HepG2 (cell line): ENCODE data around the gene SPTBN5. TPM values are rescaled to one million over a fixed set of nuclear protein-coding genes. Genes with fewer than 3 reads are reported as not detected.

ENCODE experiments used
- ATAC-seq: fragments of 200-7000 bp; cut with Tn5 transposase; 3 replicates; pipeline ENCODE4 v1.9.1; 2020; ENCODE audit warnings: mild to moderate bottlenecking, moderate library complexity
- BruUV-seq: library from RNA; stranded (reverse); fragments of 400-500 nt; replicated peaks from 2 replicates; lab custom pipeline; 2021; lab: Mats Ljungman, UMichigan
- CTCF ChIA-PET: fragments of 300-600 bp; formaldehyde crosslinking; extraction: SDS; loops from one replicate; lab custom pipeline; 2021; ENCODE audit warnings: low total read pairs, inconsistent platforms, low intra/inter-chr PET ratio; lab: Yijun Ruan, JAX
- POLR2A ChIA-PET: fragments of 350-600 bp; sonication (Branson Sonifier 250); formaldehyde crosslinking; loops from one replicate; lab custom pipeline; 2020; ENCODE audit warnings: antibody characterized with exemption, inconsistent platforms; lab: Yijun Ruan, JAX
- DNase-seq: peaks from one replicate; pipeline ENCODE4 v3.0.0-alpha.2; 2015; ENCODE audit warnings: low spot score
- FAIRE-seq: peaks from 3 replicates; lab custom pipeline; 2011; peaks lifted over from hg19 to GRCh38; lab: Jason Lieb, UNC
- H2AFZ ChIP-seq: one replicate; pipeline ENCODE4 v1.6.1; 2011; ENCODE audit warnings: low read length, inconsistent platforms
- H3K27ac ChIP-seq: fragments of 300-600 bp; 3 replicates; pipeline ENCODE4 v1.8.0; 2011; ENCODE audit warnings: mixed run types, mild to moderate bottlenecking, mixed read lengths, low read length, inconsistent platforms; ENCODE audit not compliant: insufficient read depth; ENCODE audit errors: extremely low read length
- H3K27me3 ChIP-seq, 2 experiments: fragments of 200-600 bp in 1 of 2; 2 replicates in 1 of 2; 3 replicates in 1 of 2; pipeline versions ENCODE4 v1.6.0 to v1.8.0; 2011; ENCODE audit warnings: low read length in 2 of 2, mild to moderate bottlenecking in 2 of 2, moderate library complexity in 2 of 2, inconsistent platforms in 1 of 2; ENCODE audit not compliant: insufficient read depth in 2 of 2, control insufficient read depth in 1 of 2
- H3K36me3 ChIP-seq, 2 experiments: fragments of 200-600 bp in 1 of 2; replicated peaks in 1 of 2; 2 replicates in 1 of 2; 3 replicates in 1 of 2; pipeline versions ENCODE4 v1.5.1 to v1.8.0; 2011; ENCODE audit warnings: low read length in 2 of 2, inconsistent platforms in 1 of 2; ENCODE audit not compliant: insufficient read depth in 2 of 2, control insufficient read depth in 1 of 2
- H3K4me1 ChIP-seq: 2 replicates; pipeline ENCODE4 v1.5.1; 2012; ENCODE audit warnings: low read length, inconsistent platforms; ENCODE audit not compliant: insufficient read depth
- H3K4me2 ChIP-seq: 2 replicates; pipeline ENCODE4 v1.6.0; 2011; ENCODE audit warnings: low read depth, low read length, inconsistent platforms
- H3K4me3 ChIP-seq, 3 experiments: fragments of 200-600 bp in 1 of 3; sonication (generic), shearing (Covaris generic) in 1 of 3; replicated peaks in 1 of 3; 2 replicates each; pipeline ENCODE4 v1.5.1; 2011 to 2016; ENCODE audit warnings: low read length in 3 of 3, inconsistent platforms in 2 of 3, low read depth in 2 of 3, mild to moderate bottlenecking in 2 of 3, control low read depth in 1 of 3, mixed read lengths in 1 of 3; ENCODE audit not compliant: insufficient read depth in 1 of 3
- H3K79me2 ChIP-seq: one replicate; pipeline ENCODE4 v1.6.1; 2011; ENCODE audit warnings: low read length, inconsistent platforms; ENCODE audit not compliant: insufficient read depth
- H3K9ac ChIP-seq: 2 replicates; pipeline ENCODE4 v1.6.0; 2011; ENCODE audit warnings: mild to moderate bottlenecking, low read depth, low read length, inconsistent platforms; ENCODE audit not compliant: insufficient read depth
- H3K9me3 ChIP-seq: 2 replicates; pipeline ENCODE4 v1.5.1; 2012; ENCODE audit warnings: mild to moderate bottlenecking, low read length
- H4K20me1 ChIP-seq: 2 replicates; pipeline ENCODE4 v1.6.0; 2011; ENCODE audit warnings: inconsistent platforms, mild to moderate bottlenecking, low read length, moderate library complexity; ENCODE audit not compliant: insufficient read depth
- AGO2 ChIP-seq: fragments of 200-400 bp; formaldehyde crosslinking; optimal IDR thresholded peaks from 2 replicates; pipeline ENCODE3; 2017; ENCODE audit warnings: mild to moderate bottlenecking, low read depth, low read length, moderate library complexity
- DMAP1 ChIP-seq: IDR thresholded peaks from 2 replicates; pipeline ENCODE4 v1.6.1; 2016
- ELF1 ChIP-seq: sonication (generic); formaldehyde crosslinking; IDR thresholded peaks from 2 replicates; pipeline ENCODE4 v1.4.0; 2020; ENCODE audit warnings: missing genetic modification reagents
- EZH2 ChIP-seq: conservative IDR thresholded peaks from 2 replicates; pipeline ENCODE4 v1.6.1; 2012; ENCODE audit warnings: mild to moderate bottlenecking, low read depth, low read length, moderate library complexity
- PHB2 ChIP-seq: fragments of 450-650 bp; IDR thresholded peaks from 2 replicates; pipeline ENCODE4 v1.6.1; 2018; ENCODE audit not compliant: partially characterized antibody
- SNRNP70 ChIP-seq: fragments of 200-400 bp; formaldehyde crosslinking; IDR thresholded peaks from 2 replicates; pipeline ENCODE4 v1.6.1; 2017; ENCODE audit warnings: mild to moderate bottlenecking, low read depth, low read length, moderate library complexity
- SP5 ChIP-seq: IDR thresholded peaks from 2 replicates; pipeline ENCODE4 v1.6.1; 2016; ENCODE audit warnings: low read depth, borderline replicate concordance
- ZNF138 ChIP-seq: sonication (generic); formaldehyde crosslinking; IDR thresholded peaks from 2 replicates; pipeline ENCODE4 v1.5.0; 2020; ENCODE audit warnings: mild to moderate bottlenecking, low read depth, missing genetic modification reagents
- ZNF446 ChIP-seq: sonication (generic); formaldehyde crosslinking; IDR thresholded peaks from 2 replicates; pipeline ENCODE4 v1.5.0; 2020; ENCODE audit warnings: mild to moderate bottlenecking, missing genetic modification reagents
- ZSCAN9 ChIP-seq: IDR thresholded peaks from 2 replicates; pipeline ENCODE4 v1.6.1; 2016; ENCODE audit warnings: borderline replicate concordance
- WGBS: methylation state at CpG from one replicate; pipeline ENCODE4 v1.1.6; 2017; ENCODE audit warnings: low lambda C conversion rate; 5-methylcytosine and 5-hydroxymethylcytosine counted together
- in situ Hi-C: cut with HindIII; loops from 2 replicates; pipeline ENCODE4 v1.10.0; 2017; ENCODE audit warnings: low pct_unique_long_range_greater_than_20kb; ENCODE audit not compliant: extremely low pct_ligation_motif_present
- intact Hi-C: fragments of 100-400 bp; cut with micrococcal nuclease; formaldehyde crosslinking; loops from one replicate; pipeline ENCODE4 v1.10.0; 2022; ENCODE audit not compliant: unreplicated experiment
- polyA plus RNA-seq, 8 experiments: library from polyadenylated mRNA; depleted of rRNA in 3 of 8; stranded (reverse) in 7 of 8; unstranded in 1 of 8; fragments of >200 nt; fragmentation: Illumina TruSeq in 4 of 8; extraction: Trizol in 4 of 8; gene quantifications; 2 replicates each; pipeline versions ENCODE4 v1.2.1 to v1.2.3, GENCODE V29; 2011 to 2016; ENCODE audit warnings: low read depth in 4 of 8, missing spikeins in 1 of 8, mixed read lengths in 1 of 8; ENCODE audit not compliant: insufficient read depth in 1 of 8
- total RNA-seq, 5 experiments: library from RNA; depleted of rRNA; stranded (reverse); fragments of >200 nt; fragmentation: Illumina TruSeq; extraction: Trizol; gene quantifications; 2 replicates each; pipeline ENCODE4 v1.2.3, GENCODE V29; 2016; ENCODE audit warnings: low read depth in 1 of 5
- TF ChIP-seq, protein P1 (sequence below): sonication (generic); formaldehyde crosslinking; conservative IDR thresholded peaks from 2 replicates; pipeline ENCODE4 v1.4.0; 2020; ENCODE audit warnings: missing genetic modification reagents
- TF ChIP-seq, protein P2 (sequence below): sonication (generic); formaldehyde crosslinking; IDR thresholded peaks from 2 replicates; pipeline ENCODE4 v1.8.0; 2022; ENCODE audit warnings: missing genetic modification reagents, mild to moderate bottlenecking, moderate library complexity, borderline replicate concordance
- TF ChIP-seq, protein P3 (sequence below): sonication (generic); formaldehyde crosslinking; IDR thresholded peaks from 2 replicates; pipeline ENCODE4 v1.5.0; 2020; ENCODE audit warnings: missing genetic modification reagents, mild to moderate bottlenecking, borderline replicate concordance
- TF ChIP-seq, protein P4 (sequence below): sonication (generic); formaldehyde crosslinking; IDR thresholded peaks from 2 replicates; pipeline ENCODE4 v1.4.0; 2020; ENCODE audit warnings: missing genetic modification reagents

The SPTBN5 gene
- total and polyA plus RNA-seq, 2 of the 13 experiments (the other 11 are each of a cell fraction or from before 2014, with no cell fraction given): 0.01 to 0.07 TPM

DNA sequence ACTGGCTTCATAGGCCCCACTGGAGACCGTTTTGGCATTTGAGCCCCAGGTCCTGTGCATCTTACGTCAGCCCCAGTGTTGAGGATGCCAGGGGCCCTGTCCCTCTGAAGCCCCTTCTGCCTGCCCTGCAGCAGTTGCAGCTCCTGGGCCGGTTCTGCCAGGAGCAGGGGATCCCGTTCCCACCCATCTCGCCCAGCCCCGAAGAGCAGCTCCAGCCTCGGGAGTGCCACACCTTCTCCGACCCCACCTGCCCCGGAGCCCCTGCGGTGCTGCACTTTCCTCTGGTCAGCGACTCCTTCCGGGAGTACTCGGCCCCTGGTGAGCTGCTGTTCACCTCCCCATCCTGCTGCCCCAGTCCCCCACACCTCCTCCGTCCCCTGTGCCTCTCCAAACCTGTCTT is 46.6 kb downstream of the SPTBN5 start:
- Histone ChIP-seq H3K9ac (no peak overlapping the region), H3K36me3 (peaks cover 3 to 5% of the 10 kb centered on the region in 2 experiments; a peak in 1 of 5 replicates), H3K4me3 (no peak overlapping the region), H2AFZ (no peak overlapping the region), H3K9me3 (no peaks in the 10 kb centered on the region), H3K4me1 (no peaks in the 10 kb centered on the region), H3K79me2 (no peaks in the 10 kb centered on the region), H3K4me2 (no peak overlapping the region), H4K20me1 (no peaks in the 10 kb centered on the region; the same call in 1 of the 2 replicates), H3K27me3 (peaks cover 0 to 1% of the 10 kb centered on the region in 2 experiments; a peak in 1 of 5 replicates), H3K27ac (no peak overlapping the region)
- CTCF ChIA-PET: no interaction called here
- intact Hi-C loops: no loop called here
- in situ Hi-C loops: no loop called here
- 95% methylated on average over 11 of the region's 14 CpGs for WGBS
- no TSS peak for BruUV-seq
- no peak for TF ChIP-seq ZNF138 (CRISPR knock-in tag)
- no peak for TF ChIP-seq SNRNP70
- TF ChIP-seq SP5: no peak
- TF ChIP-seq, protein P1, sequence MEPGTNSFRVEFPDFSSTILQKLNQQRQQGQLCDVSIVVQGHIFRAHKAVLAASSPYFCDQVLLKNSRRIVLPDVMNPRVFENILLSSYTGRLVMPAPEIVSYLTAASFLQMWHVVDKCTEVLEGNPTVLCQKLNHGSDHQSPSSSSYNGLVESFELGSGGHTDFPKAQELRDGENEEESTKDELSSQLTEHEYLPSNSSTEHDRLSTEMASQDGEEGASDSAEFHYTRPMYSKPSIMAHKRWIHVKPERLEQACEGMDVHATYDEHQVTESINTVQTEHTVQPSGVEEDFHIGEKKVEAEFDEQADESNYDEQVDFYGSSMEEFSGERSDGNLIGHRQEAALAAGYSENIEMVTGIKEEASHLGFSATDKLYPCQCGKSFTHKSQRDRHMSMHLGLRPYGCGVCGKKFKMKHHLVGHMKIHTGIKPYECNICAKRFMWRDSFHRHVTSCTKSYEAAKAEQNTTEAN: no peak
- TF ChIP-seq, protein P2, sequence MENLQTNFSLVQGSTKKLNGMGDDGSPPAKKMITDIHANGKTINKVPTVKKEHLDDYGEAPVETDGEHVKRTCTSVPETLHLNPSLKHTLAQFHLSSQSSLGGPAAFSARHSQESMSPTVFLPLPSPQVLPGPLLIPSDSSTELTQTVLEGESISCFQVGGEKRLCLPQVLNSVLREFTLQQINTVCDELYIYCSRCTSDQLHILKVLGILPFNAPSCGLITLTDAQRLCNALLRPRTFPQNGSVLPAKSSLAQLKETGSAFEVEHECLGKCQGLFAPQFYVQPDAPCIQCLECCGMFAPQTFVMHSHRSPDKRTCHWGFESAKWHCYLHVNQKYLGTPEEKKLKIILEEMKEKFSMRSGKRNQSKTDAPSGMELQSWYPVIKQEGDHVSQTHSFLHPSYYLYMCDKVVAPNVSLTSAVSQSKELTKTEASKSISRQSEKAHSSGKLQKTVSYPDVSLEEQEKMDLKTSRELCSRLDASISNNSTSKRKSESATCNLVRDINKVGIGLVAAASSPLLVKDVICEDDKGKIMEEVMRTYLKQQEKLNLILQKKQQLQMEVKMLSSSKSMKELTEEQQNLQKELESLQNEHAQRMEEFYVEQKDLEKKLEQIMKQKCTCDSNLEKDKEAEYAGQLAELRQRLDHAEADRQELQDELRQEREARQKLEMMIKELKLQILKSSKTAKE (CRISPR knock-in tag): no peak
- no peak for TF ChIP-seq ZSCAN9 (CRISPR knock-in tag)
- TF ChIP-seq ZNF446 (CRISPR knock-in tag): no peak
- no peak for TF ChIP-seq AGO2
- no peak for TF ChIP-seq PHB2
- TF ChIP-seq DMAP1 (CRISPR knock-in tag): no peak
- no peak for TF ChIP-seq EZH2
- no peak for TF ChIP-seq ELF1
- TF ChIP-seq, protein P3, sequence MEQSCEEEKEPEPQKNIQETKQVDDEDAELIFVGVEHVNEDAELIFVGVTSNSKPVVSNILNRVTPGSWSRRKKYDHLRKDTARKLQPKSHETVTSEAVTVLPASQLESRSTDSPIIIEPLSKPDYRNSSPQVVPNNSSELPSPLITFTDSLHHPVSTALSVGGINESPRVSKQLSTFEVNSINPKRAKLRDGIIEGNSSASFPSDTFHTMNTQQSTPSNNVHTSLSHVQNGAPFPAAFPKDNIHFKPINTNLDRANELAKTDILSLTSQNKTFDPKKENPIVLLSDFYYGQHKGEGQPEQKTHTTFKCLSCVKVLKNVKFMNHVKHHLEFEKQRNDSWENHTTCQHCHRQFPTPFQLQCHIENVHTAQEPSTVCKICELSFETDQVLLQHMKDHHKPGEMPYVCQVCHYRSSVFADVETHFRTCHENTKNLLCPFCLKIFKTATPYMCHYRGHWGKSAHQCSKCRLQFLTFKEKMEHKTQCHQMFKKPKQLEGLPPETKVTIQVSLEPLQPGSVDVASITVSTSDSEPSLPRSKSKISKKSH (CRISPR knock-in tag): no peak
- TF ChIP-seq, protein P4, sequence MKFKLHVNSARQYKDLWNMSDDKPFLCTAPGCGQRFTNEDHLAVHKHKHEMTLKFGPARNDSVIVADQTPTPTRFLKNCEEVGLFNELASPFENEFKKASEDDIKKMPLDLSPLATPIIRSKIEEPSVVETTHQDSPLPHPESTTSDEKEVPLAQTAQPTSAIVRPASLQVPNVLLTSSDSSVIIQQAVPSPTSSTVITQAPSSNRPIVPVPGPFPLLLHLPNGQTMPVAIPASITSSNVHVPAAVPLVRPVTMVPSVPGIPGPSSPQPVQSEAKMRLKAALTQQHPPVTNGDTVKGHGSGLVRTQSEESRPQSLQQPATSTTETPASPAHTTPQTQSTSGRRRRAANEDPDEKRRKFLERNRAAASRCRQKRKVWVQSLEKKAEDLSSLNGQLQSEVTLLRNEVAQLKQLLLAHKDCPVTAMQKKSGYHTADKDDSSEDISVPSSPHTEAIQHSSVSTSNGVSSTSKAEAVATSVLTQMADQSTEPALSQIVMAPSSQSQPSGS (CRISPR knock-in tag): no peak
- ATAC-seq (no peak), DNase-seq (no peak), FAIRE-seq (no peak)
- POLR2A ChIA-PET: no interaction called here
